Measurements from ENCODE around the gene ZNF3.

DNA sequence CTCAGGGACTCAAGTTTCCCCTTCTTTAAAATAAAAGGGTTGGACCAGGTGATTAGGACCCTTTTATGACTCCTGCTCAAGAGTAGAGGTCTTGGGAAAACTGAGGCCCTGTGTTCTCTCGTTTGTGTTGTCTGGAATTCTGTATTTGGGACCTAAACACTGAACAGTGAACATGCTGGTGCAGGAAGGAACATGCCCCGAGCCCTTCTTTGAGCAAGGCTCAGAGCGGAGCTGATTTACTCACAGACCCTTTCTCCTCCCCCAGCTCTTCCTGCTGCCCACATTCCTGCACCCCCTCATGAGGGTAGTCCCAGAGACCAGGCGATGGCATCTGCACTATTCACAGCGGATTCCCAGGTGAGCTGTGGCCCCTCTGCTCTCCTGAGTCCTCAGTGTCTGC lies 51.9 kb downstream of the ZNF3 start:
- TF ChIP-seq, protein P1, sequence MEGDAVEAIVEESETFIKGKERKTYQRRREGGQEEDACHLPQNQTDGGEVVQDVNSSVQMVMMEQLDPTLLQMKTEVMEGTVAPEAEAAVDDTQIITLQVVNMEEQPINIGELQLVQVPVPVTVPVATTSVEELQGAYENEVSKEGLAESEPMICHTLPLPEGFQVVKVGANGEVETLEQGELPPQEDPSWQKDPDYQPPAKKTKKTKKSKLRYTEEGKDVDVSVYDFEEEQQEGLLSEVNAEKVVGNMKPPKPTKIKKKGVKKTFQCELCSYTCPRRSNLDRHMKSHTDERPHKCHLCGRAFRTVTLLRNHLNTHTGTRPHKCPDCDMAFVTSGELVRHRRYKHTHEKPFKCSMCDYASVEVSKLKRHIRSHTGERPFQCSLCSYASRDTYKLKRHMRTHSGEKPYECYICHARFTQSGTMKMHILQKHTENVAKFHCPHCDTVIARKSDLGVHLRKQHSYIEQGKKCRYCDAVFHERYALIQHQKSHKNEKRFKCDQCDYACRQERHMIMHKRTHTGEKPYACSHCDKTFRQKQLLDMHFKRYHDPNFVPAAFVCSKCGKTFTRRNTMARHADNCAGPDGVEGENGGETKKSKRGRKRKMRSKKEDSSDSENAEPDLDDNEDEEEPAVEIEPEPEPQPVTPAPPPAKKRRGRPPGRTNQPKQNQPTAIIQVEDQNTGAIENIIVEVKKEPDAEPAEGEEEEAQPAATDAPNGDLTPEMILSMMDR (IDR thresholded peaks at IDR 0.05) = no peak
- TF ChIP-seq POLR2A (IDR thresholded peaks at IDR 0.05) = no peak
- no peak for TF ChIP-seq POLR2AphosphoS5 (IDR thresholded peaks at IDR 0.05)

All from prostate gland (tissue), 2 donors.